GM19468 (cell line): ENCODE data around the gene DCC.
A peak's percentile ranks its signal among the peaks of the same experiment; 100 is the strongest.

Experiments used
- ATAC-seq: cut with Tn5 transposase; IDR thresholded peaks from one replicate; pipeline ENCODE4 v1.9.1; 2021; ENCODE audit warnings: mild to moderate bottlenecking, moderate library complexity, moderate number of reproducible peaks; ENCODE audit not compliant: unreplicated experiment; ENCODE audit errors: extremely low read depth

Gene DCC, protein sequence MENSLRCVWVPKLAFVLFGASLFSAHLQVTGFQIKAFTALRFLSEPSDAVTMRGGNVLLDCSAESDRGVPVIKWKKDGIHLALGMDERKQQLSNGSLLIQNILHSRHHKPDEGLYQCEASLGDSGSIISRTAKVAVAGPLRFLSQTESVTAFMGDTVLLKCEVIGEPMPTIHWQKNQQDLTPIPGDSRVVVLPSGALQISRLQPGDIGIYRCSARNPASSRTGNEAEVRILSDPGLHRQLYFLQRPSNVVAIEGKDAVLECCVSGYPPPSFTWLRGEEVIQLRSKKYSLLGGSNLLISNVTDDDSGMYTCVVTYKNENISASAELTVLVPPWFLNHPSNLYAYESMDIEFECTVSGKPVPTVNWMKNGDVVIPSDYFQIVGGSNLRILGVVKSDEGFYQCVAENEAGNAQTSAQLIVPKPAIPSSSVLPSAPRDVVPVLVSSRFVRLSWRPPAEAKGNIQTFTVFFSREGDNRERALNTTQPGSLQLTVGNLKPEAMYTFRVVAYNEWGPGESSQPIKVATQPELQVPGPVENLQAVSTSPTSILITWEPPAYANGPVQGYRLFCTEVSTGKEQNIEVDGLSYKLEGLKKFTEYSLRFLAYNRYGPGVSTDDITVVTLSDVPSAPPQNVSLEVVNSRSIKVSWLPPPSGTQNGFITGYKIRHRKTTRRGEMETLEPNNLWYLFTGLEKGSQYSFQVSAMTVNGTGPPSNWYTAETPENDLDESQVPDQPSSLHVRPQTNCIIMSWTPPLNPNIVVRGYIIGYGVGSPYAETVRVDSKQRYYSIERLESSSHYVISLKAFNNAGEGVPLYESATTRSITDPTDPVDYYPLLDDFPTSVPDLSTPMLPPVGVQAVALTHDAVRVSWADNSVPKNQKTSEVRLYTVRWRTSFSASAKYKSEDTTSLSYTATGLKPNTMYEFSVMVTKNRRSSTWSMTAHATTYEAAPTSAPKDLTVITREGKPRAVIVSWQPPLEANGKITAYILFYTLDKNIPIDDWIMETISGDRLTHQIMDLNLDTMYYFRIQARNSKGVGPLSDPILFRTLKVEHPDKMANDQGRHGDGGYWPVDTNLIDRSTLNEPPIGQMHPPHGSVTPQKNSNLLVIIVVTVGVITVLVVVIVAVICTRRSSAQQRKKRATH (N-terminal part only)

DNA sequence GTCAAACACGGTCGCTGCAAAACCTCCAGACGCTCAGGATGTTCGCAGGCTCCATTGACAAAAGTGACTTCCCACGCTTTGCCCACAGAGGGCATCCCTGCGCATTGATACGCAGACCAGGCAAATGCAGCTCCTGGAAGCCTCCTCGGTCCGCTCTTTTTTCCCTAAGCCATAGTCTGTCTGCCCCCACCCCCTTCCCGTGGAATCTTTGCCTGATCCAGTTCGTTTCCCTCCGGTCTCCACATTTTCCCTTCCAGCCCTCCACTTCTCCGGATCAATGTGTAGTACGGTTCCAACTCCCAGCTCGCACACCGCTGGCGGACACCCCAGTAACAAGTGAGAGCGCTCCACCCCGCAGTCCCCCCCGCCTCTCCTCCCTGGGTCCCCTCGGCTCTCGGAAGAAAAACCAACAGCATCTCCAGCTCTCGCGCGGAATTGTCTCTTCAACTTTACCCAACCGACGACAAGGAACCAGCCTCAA, at the start of gene DCC:
TSS of gene DCC (plus strand) at position 307 of the 481 bp plus-strand sequence. CDS start 591 bp downstream, outside the sequence.
- ATAC-seq = peak; percentile 32

DNA sequence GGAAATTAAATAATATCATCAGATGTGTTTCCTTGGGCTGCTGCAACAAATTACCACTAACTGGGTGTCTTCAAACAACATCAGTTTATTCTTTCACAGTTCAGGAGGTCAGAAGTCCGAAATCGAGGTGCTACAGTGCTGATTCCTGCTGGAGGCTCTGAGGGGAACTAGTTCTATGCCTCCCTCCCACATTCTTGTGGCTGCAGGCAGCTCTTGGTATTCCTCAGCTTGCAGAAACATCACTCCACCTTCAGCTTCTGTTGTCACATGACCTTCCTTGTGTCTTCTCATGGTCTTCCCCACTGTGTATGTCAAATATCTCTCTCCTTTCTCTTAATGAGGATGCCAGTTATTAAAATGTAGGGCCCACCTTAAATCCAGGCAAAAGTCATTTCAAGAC, 29.3 kb upstream of the DCC start:
- no peak for ATAC-seq

DNA sequence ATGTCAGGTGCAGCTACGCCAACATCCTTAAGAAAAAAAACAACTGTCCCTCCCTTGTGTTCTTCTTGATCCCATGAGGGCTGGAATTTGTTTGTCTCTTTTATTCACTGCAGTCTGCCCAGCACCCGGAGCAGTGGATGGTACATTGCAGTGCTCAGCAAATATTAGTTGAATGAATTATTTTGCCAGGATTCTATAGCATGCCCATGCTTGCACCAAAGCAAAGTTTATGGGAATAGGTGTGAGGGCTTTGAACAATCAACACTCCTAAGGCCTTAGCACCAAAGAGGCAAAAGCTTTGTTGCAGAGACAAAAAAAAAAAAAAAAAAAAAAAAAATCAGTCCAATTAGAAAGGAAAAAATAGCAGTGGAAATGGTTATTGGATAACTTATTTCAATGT, 28.7 kb upstream of the DCC start:
- no peak for ATAC-seq

DNA sequence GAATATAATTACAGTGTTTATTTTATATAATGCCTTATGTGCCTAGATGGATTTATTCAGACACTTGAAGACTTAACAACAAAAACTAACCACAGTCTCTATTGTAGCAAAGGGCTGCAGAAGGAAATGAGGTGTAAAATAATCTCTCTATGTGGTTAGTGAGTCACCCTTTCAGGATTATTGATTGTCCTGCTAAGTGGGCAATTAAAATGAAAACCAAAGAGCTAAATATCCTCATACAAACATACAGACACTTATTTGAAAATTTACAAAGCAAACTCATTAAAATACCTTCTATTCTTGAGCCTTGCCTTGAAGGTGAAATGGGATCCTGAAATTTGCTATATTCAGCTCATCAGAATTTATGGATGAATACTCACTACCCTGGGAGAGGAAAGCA, 27.7 kb upstream of the DCC start:
- ATAC-seq = no peak

DNA sequence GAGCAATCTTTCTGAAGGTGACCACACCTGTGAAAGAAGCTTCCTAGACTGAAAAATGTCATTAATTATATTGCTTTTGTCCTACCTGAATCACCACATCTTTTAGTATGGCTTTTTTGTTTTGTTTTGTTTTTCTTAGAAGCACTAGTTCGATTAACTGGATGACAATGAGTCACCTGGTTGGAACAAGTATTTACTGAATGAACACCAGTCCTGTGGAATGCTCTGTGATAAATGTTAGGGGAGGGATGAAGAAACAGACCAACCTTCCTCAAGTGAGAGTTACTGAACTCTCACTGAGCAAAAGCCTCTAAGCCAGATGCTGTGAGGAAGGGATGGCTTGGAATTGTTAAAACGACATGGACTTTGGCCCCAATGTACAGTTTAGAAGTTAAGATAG, 26.8 kb upstream of the DCC start:
- no peak for ATAC-seq

DNA sequence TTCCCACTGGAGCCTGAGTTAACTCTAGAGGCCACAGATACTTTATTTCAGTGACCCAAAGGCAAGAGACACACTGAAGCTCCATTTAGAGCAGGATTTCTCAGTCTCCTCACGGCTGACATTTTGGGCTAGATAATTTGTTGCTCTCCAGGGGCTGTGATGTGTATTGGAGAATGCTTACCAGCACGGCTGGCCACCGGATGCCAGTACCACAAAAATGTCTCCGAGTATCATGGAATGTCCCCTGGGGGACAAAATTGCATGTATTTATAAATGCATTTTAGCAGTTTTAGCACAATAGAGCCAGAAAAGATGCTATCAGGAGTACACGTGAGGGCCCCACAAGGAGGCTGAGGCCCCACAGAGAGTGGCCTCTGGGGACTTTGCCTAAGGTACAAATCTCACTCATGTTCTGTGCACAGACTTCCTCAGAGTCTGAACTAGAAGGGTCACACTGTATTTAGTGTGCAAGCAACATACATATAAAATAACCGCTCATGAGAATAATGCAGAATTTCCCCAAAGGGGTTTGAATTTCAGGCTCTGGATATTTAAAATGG, 20.5 kb upstream of the DCC start:
- no peak for ATAC-seq

DNA sequence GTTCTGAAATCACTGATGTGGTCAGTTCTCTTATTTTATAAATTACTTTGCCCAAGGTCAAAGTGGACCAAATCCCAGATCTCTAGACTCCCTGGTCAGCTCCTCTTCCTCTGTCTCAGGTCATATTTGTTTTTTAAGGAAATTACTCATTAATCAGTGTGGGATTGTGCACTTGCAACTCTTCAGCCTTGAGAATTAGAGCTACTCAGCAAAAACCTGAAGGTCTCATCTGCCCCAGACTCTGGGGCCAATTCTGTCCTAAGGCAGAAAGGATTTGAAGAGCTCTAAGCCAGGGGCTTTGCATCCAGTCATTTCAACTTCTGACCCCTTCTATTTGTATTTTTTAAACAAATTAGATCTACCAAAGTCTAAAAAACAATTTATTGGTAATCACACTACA, 17.7 kb upstream of the DCC start:
- no peak for ATAC-seq

DNA sequence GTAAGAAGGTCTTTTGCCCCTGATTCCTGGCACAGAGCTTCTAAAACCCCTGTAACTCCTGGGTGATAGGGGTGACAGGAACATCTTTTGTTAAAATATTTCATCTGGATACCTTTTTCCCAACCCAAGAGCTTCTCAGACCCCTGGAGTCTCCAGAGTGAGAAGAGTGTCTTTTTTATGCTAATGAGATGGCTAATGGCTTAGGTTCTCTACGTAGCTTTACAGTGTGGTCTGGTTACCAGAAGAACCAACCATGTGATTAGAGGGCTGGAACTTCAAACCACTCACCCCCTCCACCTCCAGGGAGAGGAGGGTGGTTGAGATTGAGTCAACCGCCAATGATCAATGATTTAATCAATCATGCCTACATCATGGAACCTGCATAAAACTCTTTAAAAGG, 16.2 kb upstream of the DCC start:
- no peak for ATAC-seq

DNA sequence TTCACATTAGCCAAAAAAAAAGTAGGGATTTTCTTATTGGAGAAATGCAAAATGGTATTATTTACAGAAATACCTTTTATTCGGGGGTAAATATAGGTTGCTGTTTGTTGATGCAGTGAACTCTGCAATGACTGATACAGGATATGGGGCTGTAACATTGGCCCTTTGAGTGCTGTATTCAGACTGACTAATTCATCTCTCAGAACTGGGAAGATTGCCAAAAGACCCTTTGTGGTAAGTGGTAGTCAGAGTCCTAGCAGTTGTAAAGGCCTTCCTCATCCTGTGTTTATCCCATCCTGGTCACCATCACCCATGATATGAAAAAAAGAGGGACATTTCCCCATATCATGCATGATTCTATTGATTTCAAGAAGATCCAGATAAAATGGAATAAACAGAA, 14.0 kb upstream of the DCC start:
- no peak for ATAC-seq

DNA sequence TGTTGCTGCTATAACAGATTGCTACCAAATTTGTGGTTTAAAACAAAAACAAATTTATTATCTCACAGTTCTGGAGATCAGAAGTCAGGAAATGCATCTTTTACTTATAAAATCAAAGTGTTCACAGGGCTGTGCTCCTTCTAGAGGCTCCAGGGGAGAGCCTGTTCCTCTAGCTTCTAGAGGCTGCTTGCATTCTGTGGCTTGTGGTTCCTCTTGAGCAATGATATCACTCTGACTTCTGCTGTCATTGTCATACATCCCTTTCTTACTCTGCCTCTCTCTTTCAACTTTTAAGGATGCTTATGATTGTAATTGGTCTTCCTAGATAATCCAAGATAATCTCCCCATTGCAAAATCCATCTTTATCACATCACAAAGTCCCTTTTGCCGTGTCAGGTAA, 6.1 kb upstream of the DCC start:
- ATAC-seq = no peak

DNA sequence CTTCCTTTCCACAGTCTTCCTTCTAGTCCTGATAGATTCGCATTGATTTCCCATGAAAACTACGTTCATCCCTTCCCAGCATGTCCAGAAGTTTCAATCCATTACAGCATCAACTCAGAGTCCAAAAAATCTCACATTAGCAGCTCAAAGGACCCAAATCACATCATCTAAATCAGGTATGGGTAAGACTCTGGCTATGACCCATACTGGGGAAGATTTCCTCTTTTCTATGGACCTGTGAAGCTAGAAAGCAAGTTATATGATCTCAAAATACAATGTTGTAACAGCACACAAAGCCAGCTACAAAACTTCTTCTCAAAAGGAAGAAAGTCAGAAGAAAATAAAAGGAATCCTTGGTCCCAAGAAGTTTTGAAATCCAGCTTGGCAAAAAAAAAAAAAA, 5.7 kb upstream of the DCC start:
- no peak for ATAC-seq

DNA sequence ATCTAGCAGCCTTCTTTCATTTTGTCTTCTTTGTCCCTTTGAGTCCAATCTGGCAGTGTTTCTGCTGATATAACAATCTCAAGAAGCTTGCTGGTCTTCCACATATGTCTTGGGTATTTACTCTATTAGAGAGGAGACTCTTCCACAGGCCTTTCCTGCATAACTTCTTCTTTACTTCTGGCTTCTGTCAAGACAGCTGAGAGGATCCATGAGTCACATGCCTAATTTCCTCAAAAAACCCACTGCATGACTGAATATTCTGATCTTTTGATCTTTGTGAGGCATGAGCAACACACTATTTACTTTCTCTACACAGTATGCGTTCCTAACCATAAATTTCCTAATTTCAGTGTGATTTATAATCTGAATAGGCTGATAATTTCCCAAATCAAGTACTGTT, 5.1 kb upstream of the DCC start:
- ATAC-seq = no peak

DNA sequence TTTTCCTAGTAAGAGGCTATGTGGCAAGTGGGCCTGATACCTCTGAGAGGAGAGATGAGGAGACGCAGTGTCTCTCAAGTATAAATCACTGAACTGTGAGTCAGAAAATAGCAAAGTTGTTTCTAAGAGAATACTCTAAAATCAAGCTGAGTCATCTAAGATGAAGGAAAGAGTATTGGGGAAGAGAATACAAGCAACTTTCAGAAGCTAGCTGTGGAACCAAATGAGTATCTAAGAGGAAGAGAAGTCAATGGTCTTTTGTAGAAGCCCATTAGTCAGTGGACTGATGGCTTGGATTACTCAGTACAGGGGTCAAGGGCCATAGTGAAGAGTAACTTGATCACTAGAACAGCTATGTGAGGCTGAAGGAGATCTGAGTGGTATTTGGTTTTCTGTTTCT, 2.7 kb upstream of the DCC start:
- no peak for ATAC-seq

DNA sequence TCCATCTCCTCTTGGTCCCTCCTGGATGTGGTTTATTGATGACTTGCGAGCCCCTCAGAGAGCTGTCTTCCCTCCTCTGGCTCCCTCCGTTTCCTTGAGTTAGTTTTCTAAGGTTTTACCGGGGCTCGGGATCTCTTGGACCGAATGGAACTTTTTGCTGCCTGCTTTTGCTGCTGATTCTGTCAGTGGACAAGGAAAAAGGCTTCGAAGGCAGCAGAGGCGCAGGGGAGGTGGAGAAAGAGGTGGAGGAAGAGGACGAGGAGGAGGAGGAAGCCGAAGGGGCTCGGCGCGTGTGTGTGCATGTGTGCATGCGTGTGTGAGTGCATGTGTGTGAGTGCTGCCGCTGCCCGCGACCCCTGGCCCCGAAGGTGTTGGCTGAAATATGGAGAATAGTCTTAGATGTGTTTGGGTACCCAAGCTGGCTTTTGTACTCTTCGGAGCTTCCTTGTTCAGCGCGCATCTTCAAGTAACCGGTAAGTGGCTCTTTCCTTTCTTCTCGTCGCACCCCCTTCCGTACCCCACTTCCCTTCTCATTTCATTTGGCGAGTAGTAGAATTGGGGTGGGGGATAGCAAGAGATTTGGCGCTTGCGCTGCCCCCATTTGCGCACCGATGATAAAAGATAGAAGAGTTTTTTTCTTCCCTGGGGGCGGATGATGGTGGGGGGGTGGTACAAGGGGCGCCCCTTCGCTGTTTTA, 557 bp downstream of the DCC start:
- no peak for ATAC-seq

DNA sequence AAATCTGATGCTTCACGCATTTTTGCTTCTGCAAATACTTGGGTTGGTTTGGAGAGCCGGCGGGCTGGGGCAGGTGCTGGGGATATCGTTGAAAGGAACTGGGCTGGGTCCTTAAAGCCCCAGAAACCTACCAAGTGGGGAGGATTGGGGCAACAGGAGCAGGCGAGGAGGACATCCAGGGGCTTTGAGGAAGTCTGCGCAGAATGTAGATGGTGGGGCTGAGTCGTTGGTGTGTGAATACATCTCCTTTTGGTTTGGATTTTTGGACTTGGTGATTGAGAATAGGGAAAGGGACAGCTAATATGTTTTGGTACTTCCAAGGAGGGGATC, 1.1 kb downstream of the DCC start:
- ATAC-seq = no peak

DNA sequence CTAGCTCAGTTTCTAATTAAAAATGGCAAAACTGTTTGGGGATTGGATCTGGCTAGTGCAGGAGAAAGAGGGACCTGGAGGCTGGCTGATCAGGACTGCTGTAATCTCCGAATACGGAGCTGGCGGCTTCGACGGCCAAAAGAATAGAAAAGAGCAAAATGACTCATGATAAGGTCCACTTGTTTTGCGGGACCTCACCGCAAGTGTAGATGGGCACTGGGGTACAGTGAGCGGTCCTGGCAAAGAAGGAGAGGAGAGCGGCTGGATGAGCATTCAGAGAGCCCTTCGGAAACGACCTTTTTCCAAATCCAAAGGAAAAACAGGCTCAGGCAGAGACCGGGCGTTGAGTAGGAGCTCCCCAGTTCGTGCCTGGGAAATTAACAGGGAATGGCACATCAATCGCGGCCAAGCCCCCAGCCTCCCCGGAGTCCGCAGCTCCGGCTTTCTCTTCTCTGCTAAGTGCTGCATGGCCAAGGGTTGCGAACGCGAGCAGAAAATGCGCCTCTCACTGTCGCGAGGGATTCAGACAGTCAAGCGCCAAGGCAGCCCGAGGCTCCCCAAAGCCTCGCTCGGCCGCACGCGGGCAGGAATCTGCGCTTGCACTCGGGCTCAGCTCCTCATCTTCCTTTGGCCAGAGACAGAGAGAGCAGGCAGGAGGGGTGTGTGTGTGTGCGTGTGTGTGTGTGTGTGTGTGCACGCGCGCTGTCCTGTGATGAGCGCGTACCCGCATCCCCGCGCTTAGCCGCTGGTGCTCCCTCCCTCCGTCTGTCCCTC, 1.8 kb downstream of the DCC start:
- ATAC-seq = no peak

DNA sequence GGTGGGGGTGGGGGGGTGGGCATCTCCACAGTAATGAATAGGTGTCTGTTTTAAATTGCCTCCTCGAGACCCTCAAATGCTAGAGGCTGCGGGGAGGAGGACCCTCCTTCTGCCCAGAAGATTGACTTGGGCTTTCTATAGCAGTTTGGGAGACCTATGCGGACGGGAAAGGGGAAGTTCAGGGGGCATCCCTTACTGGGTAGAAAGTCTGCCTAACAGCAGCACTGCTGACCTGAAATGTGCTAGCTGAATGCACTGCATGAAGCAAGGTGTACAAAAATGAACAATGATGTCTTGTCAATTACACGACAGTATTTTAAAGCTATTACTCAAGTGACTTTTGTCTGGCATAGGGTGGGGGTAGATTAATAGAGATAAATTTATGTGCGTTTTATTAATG, 2.5 kb downstream of the DCC start:
- ATAC-seq = no peak

DNA sequence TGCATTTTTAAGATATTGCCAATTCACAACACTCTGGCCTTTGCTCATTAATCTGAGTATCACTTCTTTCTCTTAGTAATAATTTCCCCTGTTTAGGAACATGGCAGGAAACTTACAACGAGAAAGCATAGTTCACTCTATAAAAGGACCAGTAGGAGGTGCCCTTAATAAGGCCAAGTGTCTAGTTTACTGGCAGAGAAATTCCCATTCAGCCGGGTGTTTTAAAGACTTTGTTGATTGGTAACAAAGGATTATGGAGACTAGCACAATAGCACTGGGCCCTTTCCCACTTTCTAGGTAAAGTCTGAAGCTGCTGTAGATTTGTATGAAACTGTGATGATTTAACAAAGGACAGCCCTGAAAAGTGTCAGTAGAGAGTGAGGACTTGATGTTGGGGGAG, 3.1 kb downstream of the DCC start:
- no peak for ATAC-seq

DNA sequence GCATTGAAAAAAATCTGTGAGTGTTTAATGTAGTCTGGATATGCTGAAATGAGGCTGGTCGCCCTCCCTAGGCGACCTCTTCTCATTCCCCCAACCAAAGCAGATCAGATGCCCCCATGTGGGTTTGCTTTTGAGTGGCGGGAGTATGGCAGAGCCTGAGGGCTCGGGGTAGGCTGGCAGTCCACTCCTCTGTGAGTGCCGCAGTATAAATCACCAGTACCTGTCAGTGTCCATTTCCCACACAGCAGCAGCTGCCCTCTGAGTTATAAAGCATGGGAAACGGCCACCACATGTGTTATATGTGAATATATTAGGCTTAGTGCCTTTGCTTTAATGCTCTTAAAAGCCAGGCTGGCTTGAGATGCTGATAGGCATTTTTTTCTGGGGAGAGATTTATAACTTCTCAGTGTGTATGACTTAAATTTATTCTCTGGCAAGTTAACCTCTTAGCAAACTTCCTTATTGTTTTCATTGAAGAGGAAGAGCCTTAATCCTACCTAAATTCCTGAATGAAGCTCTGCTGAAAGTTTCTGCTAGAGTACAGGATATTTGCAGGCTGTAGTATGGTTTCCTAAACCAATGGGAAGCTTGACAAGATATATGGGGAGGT, 3.8 kb downstream of the DCC start:
- ATAC-seq = no peak
